ENCODE measurements around the gene MUC22.

GRCh38 chr6:31053873-31054272 lies 43.6 kb downstream of the MUC22 start:
- TF ChIP-seq CTCF (IDR thresholded peaks at IDR 0.05) (no peak), POLR2A (IDR thresholded peaks at IDR 0.05) (no peak)

All from Peyer's patch (tissue), 4 donors.